SW480 (cell line): Measurements from ENCODE around the gene RPRD1A.
A peak's percentile ranks its signal among the peaks of the same experiment; 100 is the strongest.
"Not testable (repeated sequence)": the region's sequence is repeated elsewhere in the genome, so short reads cannot be mapped to it uniquely, and the experiment has no call there.

Experiments used
- DNase-seq: peaks from one replicate; pipeline ENCODE4 v3.0.0-alpha.2; 2016; ENCODE audit warnings: low spot score

RPRD1A gene

GRCh38 chr18:36031903-36032302 is 35.5 kb downstream of the RPRD1A start:
- no peak for DNase-seq

GRCh38 chr18:36031407-36031806 is 36.0 kb downstream of the RPRD1A start:
- DNase-seq, result no peak

GRCh38 chr18:36028859-36029258 is 38.5 kb downstream of the RPRD1A start:
- DNase-seq, result no peak

GRCh38 chr18:36025025-36025424 is 42.3 kb downstream of the RPRD1A start:
- DNase-seq, result no peak

- not testable (repeated sequence) for DNase-seq
These were observed 43.1 kb downstream of the RPRD1A start for GRCh38 chr18:36024241-36024640.

- no peak for DNase-seq
These were observed 44.0 kb downstream of the RPRD1A start for GRCh38 chr18:36023336-36023735.

GRCh38 chr18:36020174-36020711 is 47.1 kb downstream of the RPRD1A start:
- DNase-seq, result no peak

GRCh38 chr18:36017232-36017631 is 50.1 kb downstream of the RPRD1A start:
- no peak for DNase-seq

GRCh38 chr18:36015629-36016028 is 51.7 kb downstream of the RPRD1A start:
- no peak for DNase-seq

- DNase-seq, result no peak
These were observed 54.5 kb downstream of the RPRD1A start for GRCh38 chr18:36012891-36013290.

- no peak for DNase-seq
These were observed 58.1 kb downstream of the RPRD1A start for GRCh38 chr18:36009214-36009613.

GRCh38 chr18:36006997-36007396 is 60.4 kb downstream of the RPRD1A start:
- no peak for DNase-seq

- no peak for DNase-seq
These were observed 67.4 kb downstream of the RPRD1A start for GRCh38 chr18:35999925-36000324.

- peak; percentile 4 for DNase-seq
These were observed 68.4 kb downstream of the RPRD1A start for GRCh38 chr18:35998967-35999366.

- no peak for DNase-seq
These were observed 74.3 kb downstream of the RPRD1A start for GRCh38 chr18:35993013-35993412.

- DNase-seq, result no peak
These were observed 75.7 kb downstream of the RPRD1A start for GRCh38 chr18:35991696-35992095.

- DNase-seq, result no peak
These were observed 83.5 kb downstream of the RPRD1A start for GRCh38 chr18:35983818-35984217.

GRCh38 chr18:35983147-35983546 is 84.2 kb downstream of the RPRD1A start:
- DNase-seq, result no peak

GRCh38 chr18:35982409-35983114 is 84.8 kb downstream of the RPRD1A start:
- no peak for DNase-seq

GRCh38 chr18:35979112-35979511 is 88.2 kb downstream of the RPRD1A start:
- no peak for DNase-seq

GRCh38 chr18:35974181-35974580 is 93.2 kb downstream of the RPRD1A start:
- DNase-seq, result no peak

- no peak for DNase-seq
These were observed 93.7 kb downstream of the RPRD1A start for GRCh38 chr18:35973650-35974049.

- peak; percentile 91 for DNase-seq
These were observed 95.0 kb downstream of the RPRD1A start, which contains the start of gene RMP24 for GRCh38 chr18:35972197-35973000. Gene RMP24, plus strand, starts transcription at chr18:35972679.
